MCF 10A (cell line): ENCODE results near the gene ZSWIM4. TPM values are rescaled to one million over a fixed set of nuclear protein-coding genes. Genes with fewer than 3 reads are reported as not detected.
"Not testable (repeated sequence)": the region's sequence is repeated elsewhere in the genome, so short reads cannot be mapped to it uniquely, and the experiment has no call there.

ENCODE experiments used
- BruUV-seq: library from RNA; stranded (reverse); fragments of 400-500 nt; replicated peaks from 2 replicates; lab custom pipeline; 2021; lab: Mats Ljungman, UMichigan
- CTCF ChIA-PET: fragments of 300-600 bp; sonication (Branson Sonifier 250); formaldehyde crosslinking; extraction: SDS; loops from one replicate; lab custom pipeline; 2021; ENCODE audit warnings: antibody characterized with exemption, inconsistent platforms; lab: Yijun Ruan, JAX
- POLR2A ChIA-PET: fragments of 300-600, 350-650 bp; sonication (Branson Sonifier 250); formaldehyde crosslinking; extraction: SDS; loops from one replicate; lab custom pipeline; 2020; ENCODE audit warnings: antibody characterized with exemption, inconsistent platforms; lab: Yijun Ruan, JAX
- DNase-seq: peaks from one replicate; pipeline ENCODE4 v3.0.0-alpha.2; 2018; ENCODE audit not compliant: unreplicated experiment
- H3K27ac Mint-ChIP-seq: one replicate; pipeline ENCODE4 v1.8.0; 2022; ENCODE audit warnings: mild to moderate bottlenecking, low read depth, mixed read lengths; ENCODE audit not compliant: unreplicated experiment
- H3K27me3 Mint-ChIP-seq: one replicate; pipeline ENCODE4 v1.8.0; 2022; ENCODE audit warnings: mixed read lengths; ENCODE audit not compliant: insufficient read depth, unreplicated experiment
- H3K36me3 Mint-ChIP-seq: one replicate; pipeline ENCODE4 v1.8.0; 2022; ENCODE audit warnings: mild to moderate bottlenecking, moderate library complexity, mixed read lengths; ENCODE audit not compliant: insufficient read depth, unreplicated experiment
- H3K4me1 Mint-ChIP-seq: one replicate; pipeline ENCODE4 v1.8.0; 2022; ENCODE audit warnings: mixed read lengths; ENCODE audit not compliant: insufficient read depth, unreplicated experiment
- H3K4me3 Mint-ChIP-seq: one replicate; pipeline ENCODE4 v1.8.0; 2022; ENCODE audit warnings: mild to moderate bottlenecking, moderate library complexity, mixed read lengths; ENCODE audit not compliant: unreplicated experiment
- H3K9me3 Mint-ChIP-seq: one replicate; pipeline ENCODE4 v1.8.0; 2022; ENCODE audit warnings: mixed read lengths; ENCODE audit not compliant: unreplicated experiment
- intact Hi-C: fragments of 100-400 bp; cut with micrococcal nuclease; formaldehyde crosslinking; loops from 2 replicates; pipeline ENCODE4 v1.14.1; 2022
- total RNA-seq: library from RNA; stranded (reverse); gene quantifications from 2 replicates; pipeline ENCODE4 v1.2.3, GENCODE V29; 2022
- TF ChIP-seq, protein P1 (sequence below): fragments of 200-600 bp; IDR thresholded peaks from one replicate; pipeline ENCODE4 v1.8.0; 2022; ENCODE audit warnings: antibody characterized with exemption, mild to moderate bottlenecking; ENCODE audit not compliant: unreplicated experiment

Gene ZSWIM4
- total RNA-seq, 1 experiment from 2014 or later = 9.4 TPM

DNA sequence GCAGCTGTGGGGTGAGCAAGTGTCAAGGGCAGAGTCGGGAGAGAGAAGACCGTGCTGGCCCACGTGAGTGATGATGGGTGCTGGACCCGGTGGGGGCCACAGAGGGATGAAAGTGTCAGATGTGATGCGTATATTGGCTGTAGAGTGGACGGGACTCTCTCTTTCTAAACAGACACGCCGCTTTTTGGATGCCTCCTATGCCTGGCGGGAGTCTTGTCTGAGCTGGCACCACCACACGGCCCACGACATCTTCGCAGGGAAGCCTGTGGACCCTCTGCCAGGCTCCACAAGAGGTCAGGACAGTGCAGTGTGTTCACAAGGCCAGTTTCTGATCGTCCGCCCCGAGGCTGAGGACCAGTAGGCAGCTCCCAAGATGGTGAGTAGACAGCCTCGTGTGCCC, 43.8 kb upstream of the ZSWIM4 start:
- no peaks in the 10 kb centered on the region for H3K27me3 Mint-ChIP-seq
- H3K4me1 Mint-ChIP-seq = peaks cover 12% of the 10 kb centered on the region
- no peak for DNase-seq
- intact Hi-C loops = no loop called here
- no peak overlapping the region for H3K4me3 Mint-ChIP-seq
- BruUV-seq = no TSS peak
- H3K36me3 Mint-ChIP-seq = peaks cover 54% of the 10 kb centered on the region
- ChIA-PET CTCF (interaction anchor here (0.6 kb wide), 2 partner anchors 127 to 1226 kb away, joined by 3 read pairs; no protein-coding TSS in a partner anchor), POLR2A (interaction anchor here (0.6 to 1.1 kb wide), 2 partner anchors 10 to 20 kb away, joined by 3 to 4 read pairs; no protein-coding TSS in a partner anchor)
- no peak overlapping the region for H3K27ac Mint-ChIP-seq
- no peaks in the 10 kb centered on the region for H3K9me3 Mint-ChIP-seq
- TF ChIP-seq, protein P1, sequence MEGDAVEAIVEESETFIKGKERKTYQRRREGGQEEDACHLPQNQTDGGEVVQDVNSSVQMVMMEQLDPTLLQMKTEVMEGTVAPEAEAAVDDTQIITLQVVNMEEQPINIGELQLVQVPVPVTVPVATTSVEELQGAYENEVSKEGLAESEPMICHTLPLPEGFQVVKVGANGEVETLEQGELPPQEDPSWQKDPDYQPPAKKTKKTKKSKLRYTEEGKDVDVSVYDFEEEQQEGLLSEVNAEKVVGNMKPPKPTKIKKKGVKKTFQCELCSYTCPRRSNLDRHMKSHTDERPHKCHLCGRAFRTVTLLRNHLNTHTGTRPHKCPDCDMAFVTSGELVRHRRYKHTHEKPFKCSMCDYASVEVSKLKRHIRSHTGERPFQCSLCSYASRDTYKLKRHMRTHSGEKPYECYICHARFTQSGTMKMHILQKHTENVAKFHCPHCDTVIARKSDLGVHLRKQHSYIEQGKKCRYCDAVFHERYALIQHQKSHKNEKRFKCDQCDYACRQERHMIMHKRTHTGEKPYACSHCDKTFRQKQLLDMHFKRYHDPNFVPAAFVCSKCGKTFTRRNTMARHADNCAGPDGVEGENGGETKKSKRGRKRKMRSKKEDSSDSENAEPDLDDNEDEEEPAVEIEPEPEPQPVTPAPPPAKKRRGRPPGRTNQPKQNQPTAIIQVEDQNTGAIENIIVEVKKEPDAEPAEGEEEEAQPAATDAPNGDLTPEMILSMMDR = no peak

DNA sequence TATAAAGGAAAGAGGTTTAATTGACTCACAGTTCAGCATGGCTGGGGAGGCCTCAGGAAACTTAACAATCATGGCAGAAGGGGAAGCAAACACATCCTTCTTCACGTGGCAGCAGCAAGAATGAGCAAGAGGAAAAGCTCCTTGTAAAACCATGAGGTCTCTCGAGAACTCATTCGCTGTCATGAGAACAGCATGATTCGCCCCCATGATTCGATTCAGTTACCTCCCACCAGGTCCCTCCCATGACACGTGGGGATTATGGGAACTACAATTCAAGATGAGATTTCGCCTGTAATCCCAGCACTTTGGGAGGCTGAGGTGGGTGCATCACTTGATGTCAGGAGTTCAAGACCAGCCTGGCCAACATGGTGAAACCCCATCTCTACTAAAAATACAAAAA, 41.6 kb upstream of the ZSWIM4 start:
- H3K27me3 Mint-ChIP-seq, intact Hi-C loops, BruUV-seq, H3K4me1 Mint-ChIP-seq, DNase-seq, CTCF ChIA-PET, H3K4me3 Mint-ChIP-seq, H3K9me3 Mint-ChIP-seq, H3K27ac Mint-ChIP-seq: not testable (repeated sequence)
- POLR2A ChIA-PET = interaction anchor here (0.7 kb wide), 1 partner anchor 20 kb away, joined by 3 read pairs; no protein-coding TSS in a partner anchor
- H3K36me3 Mint-ChIP-seq = peaks cover 65% of the 10 kb centered on the region

DNA sequence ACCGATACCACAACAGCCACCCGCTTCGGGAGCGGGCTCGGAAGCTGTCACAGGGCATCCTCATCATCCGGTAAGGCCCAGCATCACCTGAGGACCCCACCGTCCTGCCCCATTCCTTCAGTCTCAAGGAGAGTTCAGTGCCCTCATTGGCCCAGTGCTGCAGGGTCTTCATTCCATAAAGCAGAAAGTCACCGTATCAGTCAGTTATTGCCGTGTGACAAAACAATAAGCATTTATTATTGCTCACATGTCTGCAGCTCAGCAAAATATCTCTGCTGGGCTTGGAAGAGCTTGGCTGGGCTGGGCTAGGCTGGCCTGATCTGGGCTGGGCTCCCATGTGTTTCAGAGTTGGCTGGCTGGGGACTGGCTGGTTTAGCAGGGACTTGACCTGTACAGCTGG, 39.0 kb upstream of the ZSWIM4 start:
- Mint-ChIP-seq H3K9me3 (no peaks in the 10 kb centered on the region), H3K27me3 (no peaks in the 10 kb centered on the region), H3K4me1 (no peaks in the 10 kb centered on the region), H3K36me3 (peaks cover 81% of the 10 kb centered on the region), H3K4me3 (no peak overlapping the region), H3K27ac (no peak overlapping the region)
- BruUV-seq = no TSS peak
- ChIA-PET POLR2A (interaction anchor here (1.3 kb wide), 1 partner anchor 18 kb away, joined by 4 read pairs; the partner anchor contains the start of gene C19orf53), CTCF (interaction anchor here (0.6 kb wide), 1 partner anchor 11 kb away, joined by 4 read pairs; no protein-coding TSS in a partner anchor)
- TF ChIP-seq, protein P1 = no peak
- no peak for DNase-seq
- intact Hi-C loops = no loop called here

DNA sequence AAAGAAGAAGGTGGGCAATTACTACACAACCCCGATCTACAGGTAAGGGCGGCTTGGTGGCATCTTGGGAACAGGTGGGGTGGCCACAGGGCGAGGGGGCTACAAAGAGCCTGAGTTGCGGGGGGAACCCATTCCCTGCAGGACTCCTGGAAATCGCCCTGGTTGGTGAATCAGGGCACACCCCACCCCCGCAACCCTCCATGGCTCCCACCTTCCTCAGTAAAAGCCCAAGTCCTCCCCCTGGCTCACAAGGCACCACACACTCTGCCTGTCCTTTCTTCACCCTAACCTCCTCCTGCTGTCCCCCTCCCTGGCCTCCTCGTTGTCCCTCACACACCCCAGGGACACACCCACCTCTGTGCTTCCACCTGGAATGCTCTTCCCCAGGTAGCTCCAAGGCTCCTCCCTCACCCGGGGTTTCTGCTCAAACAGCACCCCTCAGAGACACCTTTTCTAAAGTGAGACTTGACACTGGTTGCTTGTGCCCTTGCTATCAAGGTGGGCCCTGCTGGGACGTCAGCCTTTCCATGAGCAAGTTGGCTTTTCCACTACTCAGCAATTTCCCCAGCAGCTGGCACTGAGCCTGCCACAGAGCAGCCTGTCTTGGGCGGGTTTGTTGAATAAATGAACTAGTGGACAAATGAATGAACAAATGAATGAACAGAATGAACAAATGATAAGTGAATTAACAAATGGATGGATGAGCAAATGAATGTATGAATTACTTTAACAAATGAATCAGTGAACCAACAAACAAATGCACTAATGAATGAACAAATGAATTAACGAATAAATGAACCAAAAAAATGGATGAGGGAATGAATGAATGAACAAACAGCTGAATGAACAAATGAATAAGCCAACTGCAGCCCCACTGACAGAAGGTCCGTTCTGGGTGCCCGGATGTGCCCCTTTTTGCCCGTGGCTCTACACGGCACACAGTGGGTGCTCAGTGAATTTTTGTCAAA, 37.2 kb upstream of the ZSWIM4 start:
- no peak for DNase-seq
- ChIA-PET CTCF (interaction anchor here (0.7 kb wide), 1 partner anchor 123 kb away, joined by 3 read pairs; no protein-coding TSS in a partner anchor), POLR2A (interaction anchor here (0.7 kb wide), 1 partner anchor 680 kb away, joined by 3 read pairs; no protein-coding TSS in a partner anchor)
- TF ChIP-seq, protein P1 = no peak
- Mint-ChIP-seq H3K9me3 (no peaks in the 10 kb centered on the region), H3K36me3 (peaks cover 76% of the 10 kb centered on the region), H3K27me3 (no peaks in the 10 kb centered on the region), H3K4me1 (peaks cover under 1% of the 10 kb centered on the region), H3K4me3 (no peak overlapping the region), H3K27ac (no peak overlapping the region)
- BruUV-seq = no TSS peak
- intact Hi-C loops = no loop called here
